ENCODE results near the gene FTO.

The FTO gene

DNA sequence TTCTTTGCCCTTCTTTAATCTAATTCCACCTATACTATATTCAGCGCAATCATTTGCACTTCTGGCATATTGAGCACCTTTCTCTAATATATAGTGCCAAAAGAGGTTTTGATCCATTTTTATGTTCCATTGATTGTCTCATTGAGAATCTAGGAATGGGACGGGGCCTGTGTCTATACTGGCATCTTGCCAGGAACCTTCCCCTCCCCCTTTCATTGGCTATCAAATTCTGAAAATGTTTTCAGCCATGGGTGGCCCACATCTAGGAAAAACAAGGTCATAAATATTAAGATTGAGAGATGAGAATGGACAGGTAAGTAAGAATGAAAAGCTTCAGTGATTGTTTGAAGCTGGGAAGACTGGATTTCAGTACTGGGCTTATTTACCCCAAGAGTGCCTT lies 159.9 kb downstream of the FTO start:
- no peak for TF ChIP-seq CTCF (IDR thresholded peaks at IDR 0.05; ENCODE audit: control insufficient read depth, extremely low read depth, insufficient read depth)
- no peak for DNase-seq (ENCODE audit: low read depth)
- H3K4me3 ChIP-seq (ENCODE audit: low read depth, low read length), result no peak overlapping the region

GRCh38 chr16:53864819-53865493 lies 161.0 kb downstream of the FTO start:
- H3K4me3 ChIP-seq (ENCODE audit: low read depth, low read length), result no peak overlapping the region
- TF ChIP-seq CTCF (IDR thresholded peaks at IDR 0.05; ENCODE audit: control insufficient read depth, extremely low read depth, insufficient read depth), result no peak
- DNase-seq (ENCODE audit: low read depth), result no peak

GRCh38 chr16:53865494-53865863 lies 161.5 kb downstream of the FTO start:
- no peak for DNase-seq (ENCODE audit: low read depth)
- no peak for TF ChIP-seq CTCF (IDR thresholded peaks at IDR 0.05; ENCODE audit: control insufficient read depth, extremely low read depth, insufficient read depth)
- H3K4me3 ChIP-seq (ENCODE audit: low read depth, low read length), result no peak overlapping the region

- DNase-seq (ENCODE audit: low read depth), result no peak
- TF ChIP-seq CTCF (IDR thresholded peaks at IDR 0.05; ENCODE audit: control insufficient read depth, extremely low read depth, insufficient read depth), result no peak
- no peak overlapping the region for H3K4me3 ChIP-seq (ENCODE audit: low read depth, low read length)
Measured at GRCh38 chr16:53866520-53866919, 162.6 kb downstream of the FTO start.

GRCh38 chr16:53870831-53871230 lies 166.9 kb downstream of the FTO start:
- TF ChIP-seq CTCF (IDR thresholded peaks at IDR 0.05; ENCODE audit: control insufficient read depth, extremely low read depth, insufficient read depth), result no peak
- DNase-seq (ENCODE audit: low read depth), result no peak
- no peak overlapping the region for H3K4me3 ChIP-seq (ENCODE audit: low read depth, low read length)

GRCh38 chr16:53872248-53873221 lies 168.6 kb downstream of the FTO start:
- TF ChIP-seq CTCF (IDR thresholded peaks at IDR 0.05; ENCODE audit: control insufficient read depth, extremely low read depth, insufficient read depth), result no peak
- DNase-seq (ENCODE audit: low read depth), result no peak
- no peak overlapping the region for H3K4me3 ChIP-seq (ENCODE audit: low read depth, low read length)
